Trophoblast cell (in vitro differentiated cells and primary cell): ENCODE results near the gene NUDT19.
"Not testable (repeated sequence)": the region's sequence is repeated elsewhere in the genome, so short reads cannot be mapped to it uniquely, and the experiment has no call there.

Source experiments
- DNase-seq, 2 donors: peaks; one replicate each; pipeline ENCODE4 v3.0.0-alpha.2; 2016
- H2AFZ ChIP-seq: 2 replicates; pipeline ENCODE4 v1.6.1; 2013; ENCODE audit warnings: low read length, moderate library complexity, mild to moderate bottlenecking; ENCODE audit not compliant: insufficient read depth, poor library complexity
- H2AK5ac ChIP-seq: 2 replicates; pipeline ENCODE4 v1.6.1; 2013; ENCODE audit warnings: mild to moderate bottlenecking, low read length
- H2BK120ac ChIP-seq: 2 replicates; pipeline ENCODE4 v1.6.1; 2013; ENCODE audit warnings: low read length, mild to moderate bottlenecking, moderate library complexity; ENCODE audit not compliant: insufficient read depth, poor library complexity
- H2BK12ac ChIP-seq: 2 replicates; pipeline ENCODE4 v1.6.1; 2013; ENCODE audit warnings: mild to moderate bottlenecking, low read length, moderate library complexity
- H2BK5ac ChIP-seq: 2 replicates; pipeline ENCODE4 v1.6.1; 2013; ENCODE audit warnings: low read length, low read depth, moderate library complexity, mild to moderate bottlenecking; ENCODE audit not compliant: poor library complexity
- H3K14ac ChIP-seq: 2 replicates; pipeline ENCODE4 v1.6.1; 2013; ENCODE audit warnings: mild to moderate bottlenecking, low read length
- H3K18ac ChIP-seq: 2 replicates; pipeline ENCODE4 v1.6.1; 2013; ENCODE audit warnings: mild to moderate bottlenecking, low read length
- H3K23ac ChIP-seq: 2 replicates; pipeline ENCODE4 v1.6.1; 2013; ENCODE audit warnings: low read length
- H3K27ac ChIP-seq: 2 replicates; pipeline ENCODE4 v1.5.1; 2013; ENCODE audit warnings: low read depth, mild to moderate bottlenecking, inconsistent platforms, low read length, moderate library complexity
- H3K27me3 ChIP-seq: 2 replicates; pipeline ENCODE4 v1.6.1; 2013; ENCODE audit warnings: inconsistent platforms, mild to moderate bottlenecking, low read length, moderate library complexity; ENCODE audit not compliant: insufficient read depth
- H3K36me3 ChIP-seq, 2 experiments: 1 replicate in 1 of 2; 2 replicates in 1 of 2; pipeline ENCODE4 v1.6.1; 2013; ENCODE audit warnings: low read length in 2 of 2, mild to moderate bottlenecking in 2 of 2, moderate library complexity in 1 of 2; ENCODE audit not compliant: insufficient read depth in 2 of 2, control insufficient read depth in 1 of 2
- H3K4ac ChIP-seq: 2 replicates; pipeline ENCODE4 v1.6.1; 2013; ENCODE audit warnings: low read depth, mild to moderate bottlenecking, low read length, moderate library complexity
- H3K4me1 ChIP-seq, 2 experiments: 1 replicate in 1 of 2; 2 replicates in 1 of 2; pipeline ENCODE4 v1.6.1; 2013; ENCODE audit warnings: low read length in 2 of 2, mild to moderate bottlenecking in 2 of 2, moderate library complexity in 1 of 2; ENCODE audit not compliant: insufficient read depth in 2 of 2, control insufficient read depth in 1 of 2
- H3K4me2 ChIP-seq: 2 replicates; pipeline ENCODE4 v1.6.1; 2013; ENCODE audit warnings: inconsistent platforms, mild to moderate bottlenecking, low read length, moderate library complexity
- H3K4me3 ChIP-seq: 2 replicates; pipeline ENCODE4 v1.5.1; 2013; ENCODE audit warnings: mild to moderate bottlenecking, low read depth, low read length, inconsistent platforms
- H3K79me1 ChIP-seq: one replicate; pipeline ENCODE4 v1.6.1; 2013; ENCODE audit warnings: low read length
- H3K79me2 ChIP-seq: 2 replicates; pipeline ENCODE4 v1.6.1; 2013; ENCODE audit warnings: low read length, mild to moderate bottlenecking; ENCODE audit not compliant: control insufficient read depth, insufficient read depth, poor library complexity
- H3K9ac ChIP-seq: 2 replicates; pipeline ENCODE4 v1.6.1; 2013; ENCODE audit warnings: mild to moderate bottlenecking, low read length
- H3K9me3 ChIP-seq: 2 replicates; pipeline ENCODE4 v1.6.1; 2013; ENCODE audit warnings: low read depth, mild to moderate bottlenecking, control low read depth, inconsistent platforms, low read length; ENCODE audit not compliant: insufficient read depth
- H4K12ac ChIP-seq: 2 replicates; pipeline ENCODE4 v1.6.1; 2013; ENCODE audit warnings: low read depth, mild to moderate bottlenecking, low read length, moderate library complexity
- H4K8ac ChIP-seq: 2 replicates; pipeline ENCODE4 v1.6.1; 2013; ENCODE audit warnings: low read depth, mild to moderate bottlenecking, low read length, moderate library complexity
- H4K91ac ChIP-seq: one replicate; pipeline ENCODE4 v1.6.1; 2013; ENCODE audit warnings: low read depth, mild to moderate bottlenecking, low read length, moderate library complexity
- WGBS: extraction: QIAGEN DNeasy Blood & Tissue Kit; methylation state at CpG from one replicate; pipeline ENCODE4 v1.1.7; 2013; ENCODE audit warnings: missing lambda C conversion rate; ENCODE audit not compliant: insufficient read length, insufficient coverage; ENCODE audit errors: extremely low coverage; 5-methylcytosine and 5-hydroxymethylcytosine counted together

The NUDT19 gene

DNA sequence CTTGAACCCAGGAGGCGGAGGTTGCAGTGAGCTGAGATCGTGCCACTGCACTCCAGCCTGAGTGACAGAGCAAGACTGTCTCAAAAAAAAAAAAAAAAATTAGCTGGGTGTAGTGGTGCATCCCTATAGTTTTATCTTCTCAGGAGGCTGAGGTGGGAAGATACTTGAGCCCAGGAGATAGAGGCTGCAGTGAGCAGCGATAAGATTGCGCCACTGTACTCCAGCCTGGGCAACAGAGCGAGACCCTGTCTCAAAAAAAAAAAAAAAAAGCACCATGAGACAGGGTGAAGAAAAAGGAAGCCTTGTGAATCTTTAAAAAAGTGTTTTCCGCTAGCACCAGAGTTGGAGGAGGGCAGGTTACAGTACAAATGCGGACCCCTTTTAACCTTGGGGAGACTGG is 24.6 kb downstream of the NUDT19 start:
- H2AFZ ChIP-seq, H3K4me1 ChIP-seq, H2BK120ac ChIP-seq, H2BK5ac ChIP-seq, H3K36me3 ChIP-seq, H3K79me2 ChIP-seq, H3K18ac ChIP-seq, H3K14ac ChIP-seq, H3K4ac ChIP-seq, H3K4me2 ChIP-seq, H3K9ac ChIP-seq, H4K12ac ChIP-seq, H3K23ac ChIP-seq, H2BK12ac ChIP-seq, H3K79me1 ChIP-seq, H3K27me3 ChIP-seq, H3K9me3 ChIP-seq, DNase-seq, H2AK5ac ChIP-seq, H4K8ac ChIP-seq, H3K27ac ChIP-seq, H4K91ac ChIP-seq, H3K4me3 ChIP-seq: not testable (repeated sequence)
- no CpG with 5 or more reads among the region's 7 CpGs for WGBS

DNA sequence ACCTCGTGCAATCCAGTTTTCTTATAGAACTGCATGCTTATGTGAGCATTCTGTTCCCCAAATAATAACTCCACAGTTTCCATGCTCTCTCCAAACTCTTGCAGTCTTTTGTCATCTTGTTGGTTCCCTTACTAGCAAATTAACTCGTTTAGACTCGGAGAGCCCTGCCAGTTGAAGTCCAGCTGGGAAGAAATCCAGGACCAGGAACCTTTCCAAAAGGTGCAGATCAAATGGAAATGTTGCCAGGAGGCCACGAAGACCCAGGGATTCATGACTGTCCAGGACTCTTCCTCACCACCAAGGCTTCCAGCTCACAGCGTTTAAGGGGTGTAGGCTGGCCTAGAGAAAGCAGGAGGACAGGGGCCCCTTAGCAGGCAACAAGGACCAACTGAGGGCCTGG is 25.9 kb downstream of the NUDT19 start:
- no peak overlapping the region for H3K27ac ChIP-seq
- no peak overlapping the region for H4K12ac ChIP-seq
- H3K23ac ChIP-seq: no peak overlapping the region
- H2AFZ ChIP-seq: no peak overlapping the region
- no peaks in the 10 kb centered on the region for H3K79me1 ChIP-seq
- no peak overlapping the region for H2BK12ac ChIP-seq
- no CpG with 5 or more reads among the region's 5 CpGs for WGBS
- H3K4me3 ChIP-seq: no peak overlapping the region
- no peak overlapping the region for H3K4ac ChIP-seq
- no peaks in the 10 kb centered on the region for H3K9me3 ChIP-seq
- H3K9ac ChIP-seq: no peak overlapping the region
- peaks cover 0 to 6% of the 10 kb centered on the region in 2 experiments for H3K4me1 ChIP-seq
- H3K79me2 ChIP-seq: no peaks in the 10 kb centered on the region
- no peak overlapping the region for H3K4me2 ChIP-seq
- DNase-seq: no peak
- H4K8ac ChIP-seq: no peak overlapping the region
- peaks cover 0 to 2% of the 10 kb centered on the region in 2 experiments for H3K36me3 ChIP-seq
- no peak overlapping the region for H2AK5ac ChIP-seq
- H2BK5ac ChIP-seq: no peak overlapping the region
- H3K14ac ChIP-seq: no peak overlapping the region
- H2BK120ac ChIP-seq: no peak overlapping the region
- peak overlapping the region; percentile 41 for H4K91ac ChIP-seq
- no peaks in the 10 kb centered on the region for H3K27me3 ChIP-seq
- H3K18ac ChIP-seq: no peak overlapping the region

DNA sequence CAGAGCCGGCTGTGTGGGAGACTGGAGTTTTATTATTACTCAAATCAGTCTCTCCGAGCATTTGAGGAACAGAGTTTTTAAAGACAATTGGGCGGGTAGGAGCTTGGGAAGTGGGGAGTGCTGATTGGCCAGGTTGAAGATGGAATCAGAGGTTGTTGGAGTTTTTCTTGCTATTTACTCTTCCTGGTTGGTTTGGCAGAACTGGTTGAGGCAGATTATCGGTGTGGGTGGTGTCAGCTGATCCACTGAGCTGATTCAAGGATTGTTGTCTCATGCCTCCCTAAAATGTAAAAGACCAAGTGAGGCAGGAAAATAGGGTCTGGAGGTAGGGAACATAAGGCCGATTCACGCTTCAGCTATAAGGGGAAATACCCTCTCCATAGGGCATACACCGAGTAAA is 26.7 kb downstream of the NUDT19 start:
- H4K91ac ChIP-seq: no peak overlapping the region
- no CpG with 5 or more reads among the region's 7 CpGs for WGBS
- no peaks in the 10 kb centered on the region for H3K27me3 ChIP-seq

DNA sequence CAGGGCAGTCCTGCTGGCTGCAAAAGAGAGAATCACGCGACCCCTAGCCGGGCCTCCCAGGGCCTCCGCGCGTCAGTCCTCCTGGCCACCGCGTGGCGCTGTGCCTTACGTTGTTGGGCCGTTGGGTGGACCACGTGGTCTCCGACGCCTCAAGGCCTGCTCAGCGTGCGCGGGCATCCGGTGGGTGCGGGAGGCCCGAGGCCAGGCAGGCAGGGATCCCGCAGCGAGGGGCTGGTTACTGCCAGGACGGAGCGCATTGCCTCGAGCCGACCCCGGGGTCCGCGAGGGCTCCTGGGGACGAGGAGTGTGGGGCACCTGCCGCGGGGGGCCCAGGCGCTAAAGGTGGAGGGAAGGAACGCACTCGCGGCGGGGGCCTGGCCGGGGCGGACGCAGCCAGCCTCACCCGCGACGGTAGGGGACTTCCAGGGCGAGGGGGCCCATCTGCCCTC is 28.0 kb downstream of the NUDT19 start, which contains the start of gene TDRD12:
Gene TDRD12 (plus strand): TSS at position 157 of the 449 bp plus-strand sequence. CDS start 306 bp downstream, outside the sequence.
- DNase-seq: no peak
- WGBS: no CpG with 5 or more reads among the region's 44 CpGs
- Histone ChIP-seq H2BK120ac (no peak within 1 kb of the TSS), H3K27ac (no peak within 1 kb of the TSS), H3K9me3 (no peaks in the 10 kb centered on the region), H3K14ac (no peak within 1 kb of the TSS), H3K27me3 (no peaks in the 10 kb centered on the region), H3K18ac (no peak within 1 kb of the TSS), H4K8ac (no peak within 1 kb of the TSS), H3K36me3 (peaks cover 0 to 2% of the 10 kb centered on the region in 2 experiments), H2AK5ac (no peak within 1 kb of the TSS), H2AFZ (no peak within 1 kb of the TSS), H3K9ac (no peak within 1 kb of the TSS), H2BK5ac (no peak within 1 kb of the TSS), H3K23ac (no peak within 1 kb of the TSS), H4K12ac (no peak within 1 kb of the TSS), H3K79me2 (no peaks in the 10 kb centered on the region), H3K79me1 (no peaks in the 10 kb centered on the region), H4K91ac (no peak within 1 kb of the TSS), H3K4me1 (peaks cover 0 to 6% of the 10 kb centered on the region in 2 experiments), H3K4me2 (no peak within 1 kb of the TSS), H3K4me3 (no peak within 1 kb of the TSS), H2BK12ac (no peak within 1 kb of the TSS), H3K4ac (no peak within 1 kb of the TSS)

More for the DNA sequence above, 26.7 kb downstream of the NUDT19 start:
- H4K12ac ChIP-seq: no peak overlapping the region
- no peak overlapping the region for H3K14ac ChIP-seq
- H2BK12ac ChIP-seq: no peak overlapping the region
- H2BK120ac ChIP-seq: no peak overlapping the region
- H3K79me1 ChIP-seq: no peaks in the 10 kb centered on the region
- H3K4ac ChIP-seq: no peak overlapping the region
- H3K9ac ChIP-seq: no peak overlapping the region
- no peak overlapping the region for H2BK5ac ChIP-seq
- no peak overlapping the region for H3K18ac ChIP-seq
- no peaks in the 10 kb centered on the region for H3K9me3 ChIP-seq
- H4K8ac ChIP-seq: no peak overlapping the region
- H2AK5ac ChIP-seq: no peak overlapping the region
- no peak overlapping the region for H3K27ac ChIP-seq
- H2AFZ ChIP-seq: no peak overlapping the region
- no peak for DNase-seq
- no peak overlapping the region for H3K4me2 ChIP-seq
- H3K4me3 ChIP-seq: no peak overlapping the region
- peaks cover 0 to 6% of the 10 kb centered on the region in 2 experiments for H3K4me1 ChIP-seq
- H3K23ac ChIP-seq: peak overlapping the region; percentile 63
- peaks cover 0 to 2% of the 10 kb centered on the region in 2 experiments for H3K36me3 ChIP-seq
- no peaks in the 10 kb centered on the region for H3K79me2 ChIP-seq
